HG02678 (cell line): ENCODE results near the gene AKR1C4.
"Not testable (repeated sequence)": the region's sequence is repeated elsewhere in the genome, so short reads cannot be mapped to it uniquely, and the experiment has no call there.

ENCODE experiments used
- ATAC-seq: cut with Tn5 transposase; IDR thresholded peaks from one replicate; pipeline ENCODE4 v1.9.1; 2021; ENCODE audit warnings: mild to moderate bottlenecking, moderate library complexity; ENCODE audit not compliant: unreplicated experiment

The AKR1C4 gene

GRCh38 chr10:5196702-5197113 lies at the start of gene AKR1C4:
Gene AKR1C4 (plus strand): TSS chr10:5196837. CDS start chr10:5196868, 31 bp downstream.
- no peak for ATAC-seq

GRCh38 chr10:5146920-5147254 lies 49.8 kb upstream of the AKR1C4 start:
- no peak for ATAC-seq

GRCh38 chr10:5147255-5147980 lies 49.2 kb upstream of the AKR1C4 start:
- no peak for ATAC-seq

GRCh38 chr10:5147981-5148677 lies 48.5 kb upstream of the AKR1C4 start:
- ATAC-seq = no peak

GRCh38 chr10:5148678-5149032 lies 48.0 kb upstream of the AKR1C4 start:
- ATAC-seq = no peak

- ATAC-seq = no peak
Measured at GRCh38 chr10:5151076-5151475, 45.6 kb upstream of the AKR1C4 start.

GRCh38 chr10:5155951-5156350 lies 40.7 kb upstream of the AKR1C4 start:
- ATAC-seq = no peak

- ATAC-seq = no peak
Measured at GRCh38 chr10:5157501-5157900, 39.1 kb upstream of the AKR1C4 start.

GRCh38 chr10:5159126-5159525 lies 37.5 kb upstream of the AKR1C4 start:
- ATAC-seq = no peak

GRCh38 chr10:5163487-5163886 lies 33.1 kb upstream of the AKR1C4 start:
- ATAC-seq = no peak

GRCh38 chr10:5165738-5166137 lies 30.9 kb upstream of the AKR1C4 start:
- no peak for ATAC-seq

- no peak for ATAC-seq
Measured at GRCh38 chr10:5168897-5169420, 27.7 kb upstream of the AKR1C4 start.

GRCh38 chr10:5175581-5175980 lies 21.1 kb upstream of the AKR1C4 start:
- ATAC-seq = not testable (repeated sequence)

- ATAC-seq = not testable (repeated sequence)
Measured at GRCh38 chr10:5180503-5180902, 16.1 kb upstream of the AKR1C4 start.

GRCh38 chr10:5183923-5184322 lies 12.7 kb upstream of the AKR1C4 start:
- no peak for ATAC-seq

GRCh38 chr10:5184987-5185775 lies 11.5 kb upstream of the AKR1C4 start, which contains the start of gene AKR1C8:
Gene AKR1C8 (minus strand): TSS chr10:5185150. CDS start chr10:5185104, 46 bp downstream.
- no peak for ATAC-seq

- no peak for ATAC-seq
Measured at GRCh38 chr10:5187867-5188266, 8.8 kb upstream of the AKR1C4 start.

GRCh38 chr10:5188358-5188757 lies 8.3 kb upstream of the AKR1C4 start:
- ATAC-seq = no peak

- ATAC-seq = no peak
Measured at GRCh38 chr10:5194431-5194830, 2.2 kb upstream of the AKR1C4 start.

- no peak for ATAC-seq
Measured at GRCh38 chr10:5195727-5196374, 786 bp upstream of the AKR1C4 start.

- no peak for ATAC-seq
Measured at GRCh38 chr10:5198386-5198785, 1.7 kb downstream of the AKR1C4 start.
